AG09319 (cell line): ENCODE measurements around the gene TMOD1.

ENCODE experiments used
- DNase-seq: peaks from one replicate; pipeline ENCODE4 v3.0.0-alpha.2; 2010; ENCODE audit warnings: low read depth; ENCODE audit errors: extremely low read depth
- TF ChIP-seq, protein P1 (sequence below): IDR thresholded peaks from 2 replicates; pipeline ENCODE4 v1.5.1; 2011; ENCODE audit warnings: low read depth, mild to moderate bottlenecking, inconsistent platforms, low read length, moderate library complexity

Gene TMOD1

DNA sequence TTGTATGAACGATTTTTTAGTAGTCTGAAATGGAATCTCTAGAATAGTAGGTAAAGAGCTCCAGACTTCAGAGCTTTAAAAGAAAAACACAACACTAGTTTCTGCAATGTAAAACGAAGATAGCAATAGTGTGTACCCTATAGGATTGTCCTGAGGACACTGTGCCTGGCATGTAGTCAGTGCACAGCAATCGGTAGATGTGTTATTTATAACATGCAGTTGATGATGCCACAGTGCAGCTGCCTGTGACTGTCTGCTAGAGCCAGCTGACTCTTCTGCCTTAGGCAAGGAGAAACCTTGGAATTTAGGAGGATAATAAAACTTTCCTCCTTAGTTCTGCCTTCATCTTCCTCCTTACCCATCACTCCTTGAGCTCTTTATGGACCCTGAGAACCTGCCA, 27.7 kb upstream of the TMOD1 start:
- DNase-seq, result no peak
- TF ChIP-seq, protein P1, sequence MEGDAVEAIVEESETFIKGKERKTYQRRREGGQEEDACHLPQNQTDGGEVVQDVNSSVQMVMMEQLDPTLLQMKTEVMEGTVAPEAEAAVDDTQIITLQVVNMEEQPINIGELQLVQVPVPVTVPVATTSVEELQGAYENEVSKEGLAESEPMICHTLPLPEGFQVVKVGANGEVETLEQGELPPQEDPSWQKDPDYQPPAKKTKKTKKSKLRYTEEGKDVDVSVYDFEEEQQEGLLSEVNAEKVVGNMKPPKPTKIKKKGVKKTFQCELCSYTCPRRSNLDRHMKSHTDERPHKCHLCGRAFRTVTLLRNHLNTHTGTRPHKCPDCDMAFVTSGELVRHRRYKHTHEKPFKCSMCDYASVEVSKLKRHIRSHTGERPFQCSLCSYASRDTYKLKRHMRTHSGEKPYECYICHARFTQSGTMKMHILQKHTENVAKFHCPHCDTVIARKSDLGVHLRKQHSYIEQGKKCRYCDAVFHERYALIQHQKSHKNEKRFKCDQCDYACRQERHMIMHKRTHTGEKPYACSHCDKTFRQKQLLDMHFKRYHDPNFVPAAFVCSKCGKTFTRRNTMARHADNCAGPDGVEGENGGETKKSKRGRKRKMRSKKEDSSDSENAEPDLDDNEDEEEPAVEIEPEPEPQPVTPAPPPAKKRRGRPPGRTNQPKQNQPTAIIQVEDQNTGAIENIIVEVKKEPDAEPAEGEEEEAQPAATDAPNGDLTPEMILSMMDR, result no peak

DNA sequence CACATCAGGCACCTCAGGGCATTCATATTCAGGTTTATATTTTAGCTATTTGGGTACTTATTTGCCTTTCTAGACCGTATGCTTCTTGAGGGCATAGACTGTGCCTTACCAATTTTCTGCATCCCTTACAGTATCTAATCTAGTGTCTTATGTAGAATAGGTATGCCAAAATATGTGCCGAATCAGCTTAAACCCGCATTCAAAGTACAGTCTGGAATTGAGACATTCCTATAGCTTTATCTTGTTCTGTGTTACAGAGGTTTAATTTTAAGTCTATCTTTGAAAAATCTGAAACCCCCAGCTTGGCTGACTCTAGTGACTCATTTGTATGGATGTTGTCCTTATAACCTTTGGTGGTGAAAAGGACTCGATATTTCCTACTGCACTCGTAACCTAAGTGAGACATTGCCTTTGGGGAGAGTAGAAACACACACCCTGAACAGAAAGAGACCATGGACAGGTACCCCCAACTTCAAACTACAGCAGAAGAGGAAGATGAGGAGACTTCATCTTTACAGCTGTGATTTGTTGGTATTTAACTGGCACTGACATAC, 27.0 kb upstream of the TMOD1 start:
- TF ChIP-seq, protein P1, result no peak
- DNase-seq, result no peak

- DNase-seq, result no peak
- TF ChIP-seq, protein P1, result no peak
Measured at GRCh38 chr9:97475059-97475458, 26.4 kb upstream of the TMOD1 start.

DNA sequence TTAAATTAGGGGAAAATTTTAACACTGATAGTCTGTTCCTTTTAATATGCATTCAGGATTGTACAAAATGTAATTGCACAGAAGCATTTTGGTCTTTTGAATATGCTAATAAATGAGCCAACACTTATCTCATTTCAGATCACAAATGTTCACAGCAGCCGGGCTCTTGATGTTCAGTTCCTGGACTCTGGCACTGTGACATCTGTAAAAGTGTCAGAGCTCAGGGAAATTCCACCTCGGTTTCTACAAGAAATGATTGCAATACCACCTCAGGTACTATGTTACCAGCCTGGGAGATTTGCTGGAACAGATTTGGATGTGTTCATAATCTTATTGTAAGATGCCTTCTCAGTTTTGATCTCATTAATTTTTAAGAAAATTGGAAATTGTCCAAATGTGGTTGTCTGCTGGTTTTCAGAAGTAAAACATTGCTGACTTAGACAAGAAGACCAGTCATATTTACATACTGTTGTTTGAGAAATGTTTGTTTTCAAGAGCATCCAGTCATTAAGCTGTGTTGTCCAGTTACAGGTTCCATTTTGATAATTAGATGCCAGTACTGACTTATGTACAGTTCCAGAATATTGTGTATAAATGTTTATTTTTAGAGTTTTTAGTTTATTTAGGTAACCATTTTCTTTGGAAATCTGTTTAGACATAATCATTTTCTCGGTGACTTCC, 23.0 kb upstream of the TMOD1 start:
- TF ChIP-seq, protein P1, result no peak

GRCh38 chr9:97479496-97480159, 21.8 kb upstream of the TMOD1 start:
- TF ChIP-seq, protein P1, result no peak
- DNase-seq, result no peak

More for the DNA sequence above, 23.0 kb upstream of the TMOD1 start:
- no peak for DNase-seq

DNA sequence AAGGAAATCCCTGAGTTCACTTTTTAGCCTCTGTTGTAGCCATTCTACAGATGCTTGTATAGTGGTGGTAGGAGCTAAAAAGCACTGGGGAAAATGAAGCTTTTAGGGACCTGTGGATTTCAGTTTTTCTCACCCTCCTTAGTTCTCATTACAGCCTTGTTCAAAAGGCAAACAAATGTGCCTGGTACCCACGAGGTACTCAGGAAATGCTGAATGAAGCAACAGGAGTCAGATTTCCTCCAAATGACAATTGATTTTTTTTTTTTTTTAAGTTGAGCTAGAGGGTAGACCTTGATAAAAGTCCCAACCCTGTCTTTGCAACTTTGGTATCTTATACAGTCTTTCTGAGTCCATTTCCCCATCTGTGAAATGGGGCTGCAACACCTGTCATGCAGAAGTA, 21.3 kb upstream of the TMOD1 start:
- TF ChIP-seq, protein P1, result no peak
- no peak for DNase-seq

DNA sequence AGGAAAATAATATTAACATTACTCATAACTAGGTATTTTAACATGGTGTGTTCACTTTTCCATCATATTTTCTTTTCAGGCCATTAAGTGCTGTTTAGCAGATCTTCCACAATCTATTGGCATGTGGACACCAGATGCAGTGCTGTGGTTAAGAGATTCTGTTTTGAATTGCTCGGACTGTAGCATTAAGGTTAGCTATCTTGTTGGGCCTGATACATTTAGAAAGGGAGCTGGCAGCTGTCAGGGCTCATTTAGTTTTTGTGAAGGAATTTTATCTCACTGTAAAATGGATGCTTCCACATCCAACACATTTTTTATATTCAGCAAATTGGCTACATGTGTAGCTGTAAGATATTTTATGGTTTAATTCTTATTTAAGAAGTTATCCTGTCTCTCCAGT, 20.7 kb upstream of the TMOD1 start:
- no peak for DNase-seq
- TF ChIP-seq, protein P1, result no peak
